MM.1S (cell line): ENCODE measurements around the gene TAGLN2.

Source experiments
- DNase-seq: peaks from one replicate; pipeline ENCODE4 v3.0.0-alpha.2; 2015
- H2AFZ ChIP-seq: fragments of 300-600 bp; sonication (generic); 2 replicates; pipeline ENCODE4 v1.6.0; 2016; ENCODE audit warnings: antibody characterized with exemption, low read length
- H3F3A ChIP-seq: fragments of 300-600 bp; sonication (generic); 2 replicates; pipeline ENCODE4 v1.6.1; 2016; ENCODE audit warnings: mild to moderate bottlenecking, antibody characterized with exemption, low read length, moderate library complexity, mixed read lengths; ENCODE audit not compliant: insufficient read depth
- H3K27ac ChIP-seq: fragments of 300-600 bp; sonication (generic); 2 replicates; pipeline ENCODE4 v1.5.1; 2016; ENCODE audit warnings: mild to moderate bottlenecking, low read length
- H3K27me3 ChIP-seq: fragments of 300-600 bp; sonication (generic); replicated peaks from 2 replicates; pipeline ENCODE4 v1.6.0; 2016; ENCODE audit warnings: low read length; ENCODE audit not compliant: insufficient read depth
- H3K36me3 ChIP-seq: fragments of 300-600 bp; sonication (generic); replicated peaks from 2 replicates; pipeline ENCODE4 v1.6.1; 2016; ENCODE audit warnings: mild to moderate bottlenecking, low read length, mixed read lengths; ENCODE audit not compliant: insufficient read depth
- H3K4me1 ChIP-seq: fragments of 300-600 bp; sonication (generic); 2 replicates; pipeline ENCODE4 v1.6.1; 2016; ENCODE audit warnings: low read length, mixed read lengths
- H3K4me2 ChIP-seq: fragments of 300-600 bp; sonication (generic); 2 replicates; pipeline ENCODE4 v1.6.0; 2016; ENCODE audit warnings: low read depth, low read length
- H3K4me3 ChIP-seq: fragments of 300-600 bp; sonication (generic); 2 replicates; pipeline ENCODE4 v1.5.1; 2016; ENCODE audit warnings: low read length, mixed read lengths
- H3K79me2 ChIP-seq: fragments of 300-600 bp; sonication (generic); 2 replicates; pipeline ENCODE4 v1.6.1; 2016; ENCODE audit warnings: mixed run types, low read length, mixed read lengths
- H3K9ac ChIP-seq: fragments of 300-600 bp; sonication (generic); 2 replicates; pipeline ENCODE4 v1.6.1; 2016; ENCODE audit warnings: low read length, mixed read lengths
- H3K9me2 ChIP-seq: fragments of 300-600 bp; sonication (generic); replicated peaks from 2 replicates; pipeline ENCODE4 v1.6.1; 2016; ENCODE audit warnings: mild to moderate bottlenecking, low read length, mixed read lengths; ENCODE audit not compliant: insufficient read depth
- H3K9me3 ChIP-seq: fragments of 300-600 bp; sonication (generic); replicated peaks from 2 replicates; pipeline ENCODE4 v1.6.1; 2016; ENCODE audit warnings: mild to moderate bottlenecking, low read length, mixed read lengths; ENCODE audit not compliant: insufficient read depth
- H4K20me1 ChIP-seq: fragments of 300-600 bp; sonication (generic); 2 replicates; pipeline ENCODE4 v1.6.1; 2016; ENCODE audit warnings: mild to moderate bottlenecking, low read length, moderate library complexity, mixed read lengths; ENCODE audit not compliant: insufficient read depth
- EZH2 ChIP-seq: fragments of 300-600 bp; sonication (generic); optimal IDR thresholded peaks from 2 replicates; pipeline ENCODE3; 2017; ENCODE audit warnings: low read depth, mild to moderate bottlenecking, antibody characterized with exemption, low read length, mixed read lengths
- EZH2phosphoT487 ChIP-seq: fragments of 300-600 bp; sonication (generic); IDR thresholded peaks from 2 replicates; pipeline ENCODE4 v1.6.1; 2018; ENCODE audit warnings: antibody characterized with exemption, low read length
- TF ChIP-seq, protein P1 (sequence below): fragments of 300-600 bp; sonication (generic); IDR thresholded peaks from 2 replicates; pipeline ENCODE4 v1.5.1; 2016; ENCODE audit warnings: antibody characterized with exemption, low read length, mixed read lengths

TAGLN2 gene

DNA sequence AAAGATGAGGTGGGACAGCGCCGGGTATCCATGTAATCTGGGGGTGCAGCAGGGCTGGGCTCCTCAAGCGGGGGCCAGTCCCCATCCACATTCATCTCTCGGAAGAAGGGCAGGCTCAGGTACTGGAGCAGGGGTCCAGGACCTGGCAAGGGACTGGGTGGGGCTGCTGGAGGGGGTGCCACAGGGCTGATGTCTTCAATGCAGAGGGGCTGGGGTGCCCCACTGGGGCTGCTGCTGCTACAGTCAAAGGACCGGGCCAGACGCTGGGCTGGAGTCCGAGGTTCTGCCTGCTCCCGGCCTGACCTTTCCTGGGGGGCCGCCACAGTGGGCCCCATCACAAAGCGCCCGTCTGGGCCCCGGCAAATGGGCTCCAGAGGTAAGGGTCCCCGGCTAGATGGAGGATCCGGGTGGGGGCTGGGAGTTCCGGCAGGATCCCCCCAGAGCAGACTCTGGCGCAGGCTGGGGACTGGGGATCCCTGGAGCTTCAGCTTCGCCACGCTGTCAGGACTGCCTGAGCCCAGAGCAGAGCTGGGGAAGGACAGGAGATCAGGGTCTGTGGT is 3.3 kb upstream of the TAGLN2 start:
- no peak overlapping the region for H3K4me3 ChIP-seq
- no peaks in the 10 kb centered on the region for H3K9me2 ChIP-seq
- no peaks in the 10 kb centered on the region for H3K9me3 ChIP-seq
- H4K20me1 ChIP-seq, result no peaks in the 10 kb centered on the region
- H3K36me3 ChIP-seq, result no peaks in the 10 kb centered on the region
- TF ChIP-seq EZH2 (no peak), EZH2phosphoT487 (no peak)
- TF ChIP-seq, protein P1, sequence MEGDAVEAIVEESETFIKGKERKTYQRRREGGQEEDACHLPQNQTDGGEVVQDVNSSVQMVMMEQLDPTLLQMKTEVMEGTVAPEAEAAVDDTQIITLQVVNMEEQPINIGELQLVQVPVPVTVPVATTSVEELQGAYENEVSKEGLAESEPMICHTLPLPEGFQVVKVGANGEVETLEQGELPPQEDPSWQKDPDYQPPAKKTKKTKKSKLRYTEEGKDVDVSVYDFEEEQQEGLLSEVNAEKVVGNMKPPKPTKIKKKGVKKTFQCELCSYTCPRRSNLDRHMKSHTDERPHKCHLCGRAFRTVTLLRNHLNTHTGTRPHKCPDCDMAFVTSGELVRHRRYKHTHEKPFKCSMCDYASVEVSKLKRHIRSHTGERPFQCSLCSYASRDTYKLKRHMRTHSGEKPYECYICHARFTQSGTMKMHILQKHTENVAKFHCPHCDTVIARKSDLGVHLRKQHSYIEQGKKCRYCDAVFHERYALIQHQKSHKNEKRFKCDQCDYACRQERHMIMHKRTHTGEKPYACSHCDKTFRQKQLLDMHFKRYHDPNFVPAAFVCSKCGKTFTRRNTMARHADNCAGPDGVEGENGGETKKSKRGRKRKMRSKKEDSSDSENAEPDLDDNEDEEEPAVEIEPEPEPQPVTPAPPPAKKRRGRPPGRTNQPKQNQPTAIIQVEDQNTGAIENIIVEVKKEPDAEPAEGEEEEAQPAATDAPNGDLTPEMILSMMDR, result no peak
- peaks cover 17% of the 10 kb centered on the region for H3K79me2 ChIP-seq
- no peaks in the 10 kb centered on the region for H3K27me3 ChIP-seq
- H3K4me1 ChIP-seq, result peaks cover 6% of the 10 kb centered on the region
- no peak overlapping the region for H3K4me2 ChIP-seq
- 0 out of 2 replicates have a peak, but pooled peaks cover 3% of the 10 kb centered on the region for H3F3A ChIP-seq
- no peak for DNase-seq
- no peak overlapping the region for H3K9ac ChIP-seq
- no peak overlapping the region for H2AFZ ChIP-seq
- no peak overlapping the region for H3K27ac ChIP-seq

DNA sequence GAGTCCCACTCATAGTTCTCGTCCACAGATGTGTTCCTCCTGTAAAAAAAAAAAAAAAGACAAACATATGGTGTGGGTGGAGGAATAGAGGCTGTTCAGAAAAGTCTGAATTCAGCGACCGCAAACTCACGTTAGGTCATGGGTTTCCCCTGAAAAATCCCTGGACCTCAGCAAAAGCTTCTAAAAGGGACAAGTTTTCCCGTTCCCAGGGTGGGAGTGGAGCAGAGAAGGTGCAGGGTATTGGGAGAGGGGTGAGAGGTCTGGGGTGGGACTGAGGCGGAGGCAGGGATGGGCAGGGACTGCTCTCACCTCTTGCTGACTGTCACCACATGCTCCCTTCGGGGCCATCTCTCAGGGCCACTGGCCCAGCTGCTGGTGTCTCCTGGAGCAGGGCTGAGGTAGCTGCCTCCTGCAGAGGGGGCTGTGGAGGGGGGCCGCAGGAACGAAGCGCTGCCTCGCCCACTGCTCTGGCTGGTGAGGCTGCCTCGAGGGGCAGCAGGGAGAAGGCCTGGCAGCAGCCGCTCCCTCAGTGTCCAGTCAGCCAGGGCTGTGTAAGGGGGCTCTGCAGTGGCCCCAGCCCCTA is 2.6 kb upstream of the TAGLN2 start:
- Histone ChIP-seq H3K27ac (no peak overlapping the region), H3K36me3 (no peaks in the 10 kb centered on the region), H3F3A (0 out of 2 replicates have a peak, but pooled peaks cover 3% of the 10 kb centered on the region), H3K27me3 (no peaks in the 10 kb centered on the region), H3K9me3 (no peaks in the 10 kb centered on the region), H3K4me1 (peaks cover 12% of the 10 kb centered on the region), H2AFZ (no peak overlapping the region), H3K4me2 (no peak overlapping the region), H3K79me2 (peaks cover 24% of the 10 kb centered on the region), H3K9ac (no peak overlapping the region), H3K4me3 (no peak overlapping the region), H3K9me2 (no peaks in the 10 kb centered on the region), H4K20me1 (no peaks in the 10 kb centered on the region)
- no peak for DNase-seq
- TF ChIP-seq EZH2phosphoT487 (no peak), EZH2 (no peak)
- TF ChIP-seq, protein P1, result no peak

DNA sequence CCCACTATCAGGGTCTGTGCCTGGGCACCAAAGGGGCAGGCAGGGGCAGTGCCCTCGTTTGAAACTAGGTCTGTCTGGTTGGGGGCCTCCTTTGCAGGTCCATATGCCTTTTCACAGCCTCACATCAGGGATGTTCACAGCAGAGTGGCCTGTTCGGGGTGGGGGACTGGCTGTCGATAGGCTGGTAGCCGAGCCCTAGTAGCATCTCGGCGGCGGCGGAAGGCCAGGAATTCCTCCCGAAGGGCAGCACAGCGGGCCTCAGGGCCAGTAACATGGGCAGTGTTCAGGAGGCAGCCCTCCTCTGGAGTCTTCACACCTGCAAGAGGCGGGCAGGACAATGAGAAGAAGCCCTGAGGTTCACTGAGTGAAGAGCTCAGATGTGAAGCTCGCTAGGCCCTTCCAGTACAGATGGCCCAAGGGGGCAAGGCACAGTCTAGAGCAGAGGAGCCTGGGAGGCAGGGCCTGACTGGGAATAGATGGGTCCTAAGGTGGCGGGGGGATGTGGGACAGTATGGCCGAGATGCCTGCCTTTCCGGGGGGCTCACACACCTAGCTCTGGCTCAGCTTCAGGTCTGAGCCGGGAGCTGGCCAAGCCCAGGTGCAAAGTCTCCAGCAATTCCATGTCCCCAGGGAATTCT is 2.0 kb upstream of the TAGLN2 start:
- no peak overlapping the region for H3K4me2 ChIP-seq
- H3K27me3 ChIP-seq, result no peaks in the 10 kb centered on the region
- no peak overlapping the region for H3K9ac ChIP-seq
- no peaks in the 10 kb centered on the region for H3K9me2 ChIP-seq
- no peak for TF ChIP-seq EZH2phosphoT487
- TF ChIP-seq, protein P1, result no peak
- TF ChIP-seq EZH2, result no peak
- 0 out of 2 replicates have a peak, but pooled peaks cover 3% of the 10 kb centered on the region for H3F3A ChIP-seq
- DNase-seq, result no peak
- peaks cover 18% of the 10 kb centered on the region for H3K4me1 ChIP-seq
- H3K36me3 ChIP-seq, result no peaks in the 10 kb centered on the region
- no peaks in the 10 kb centered on the region for H4K20me1 ChIP-seq
- no peak overlapping the region for H2AFZ ChIP-seq
- no peaks in the 10 kb centered on the region for H3K9me3 ChIP-seq
- no peak overlapping the region for H3K27ac ChIP-seq
- no peak overlapping the region for H3K4me3 ChIP-seq
- peaks cover 30% of the 10 kb centered on the region for H3K79me2 ChIP-seq
